NT2/D1 (cell line): ENCODE data around the gene ERCC6L2.

Experiments
- DNase-seq: peaks from one replicate; pipeline ENCODE4 v3.0.0-alpha.2; 2011; ENCODE audit warnings: low read depth, low spot score
- H3K27me3 ChIP-seq: 2 replicates; pipeline ENCODE4 v1.6.0; 2011; ENCODE audit warnings: mild to moderate bottlenecking; ENCODE audit not compliant: insufficient read length, insufficient read depth
- H3K36me3 ChIP-seq: 2 replicates; pipeline ENCODE4 v1.6.1; 2011; ENCODE audit warnings: mild to moderate bottlenecking, low read length, mixed read lengths; ENCODE audit not compliant: insufficient read depth, insufficient read length
- H3K4me1 ChIP-seq: 2 replicates; pipeline ENCODE4 v1.5.1; 2011; ENCODE audit not compliant: insufficient read depth, insufficient read length
- H3K4me3 ChIP-seq: 2 replicates; pipeline ENCODE4 v1.5.1; 2011; ENCODE audit warnings: low read depth; ENCODE audit not compliant: insufficient read length
- H3K9ac ChIP-seq: 2 replicates; pipeline ENCODE4 v1.6.0; 2011; ENCODE audit warnings: low read depth; ENCODE audit not compliant: insufficient read length
- H3K9me3 ChIP-seq: 2 replicates; pipeline ENCODE4 v1.5.1; 2011; ENCODE audit warnings: mild to moderate bottlenecking, low read length; ENCODE audit not compliant: insufficient read depth
- SUZ12 ChIP-seq: IDR thresholded peaks from 2 replicates; pipeline ENCODE4 v1.6.1; 2011; ENCODE audit not compliant: insufficient read length, insufficient read depth; ENCODE audit errors: extremely low read depth
- YY1 ChIP-seq: IDR thresholded peaks from 2 replicates; pipeline ENCODE4 v1.6.1; 2011; ENCODE audit not compliant: insufficient read length, insufficient read depth
- ZNF274 ChIP-seq: IDR thresholded peaks from 2 replicates; pipeline ENCODE4 v1.6.1; 2011; ENCODE audit warnings: mild to moderate bottlenecking, low read depth, low read length

The ERCC6L2 gene

DNA sequence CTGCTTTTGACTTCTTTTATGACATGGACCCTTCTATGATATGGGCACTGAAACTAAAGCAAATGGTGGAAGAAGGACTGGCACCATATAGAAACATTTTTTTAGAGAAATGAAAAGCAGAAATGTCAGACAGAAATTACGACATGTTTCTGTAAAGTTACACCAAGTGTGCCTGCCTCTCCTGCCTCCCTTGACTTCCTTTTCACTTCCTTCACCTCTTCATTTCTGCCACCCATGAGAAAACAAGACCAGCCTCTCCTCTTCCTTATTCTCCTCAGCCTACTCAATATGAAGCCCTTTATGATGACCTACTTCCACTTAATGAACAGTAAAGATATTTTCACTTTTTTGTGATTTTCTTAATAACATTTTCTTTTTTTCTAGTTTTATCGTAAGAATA is 44.5 kb downstream of the ERCC6L2 start:
- H3K4me1 ChIP-seq, result no peaks in the 10 kb centered on the region
- no peak overlapping the region for H3K9ac ChIP-seq
- H3K9me3 ChIP-seq, result peaks cover 8% of the 10 kb centered on the region
- H3K36me3 ChIP-seq, result peaks cover 75% of the 10 kb centered on the region
- DNase-seq, result no peak
- no peak for TF ChIP-seq SUZ12
- TF ChIP-seq ZNF274, result no peak
- no peak for TF ChIP-seq YY1
- no peak overlapping the region for H3K4me3 ChIP-seq
- no peaks in the 10 kb centered on the region for H3K27me3 ChIP-seq

DNA sequence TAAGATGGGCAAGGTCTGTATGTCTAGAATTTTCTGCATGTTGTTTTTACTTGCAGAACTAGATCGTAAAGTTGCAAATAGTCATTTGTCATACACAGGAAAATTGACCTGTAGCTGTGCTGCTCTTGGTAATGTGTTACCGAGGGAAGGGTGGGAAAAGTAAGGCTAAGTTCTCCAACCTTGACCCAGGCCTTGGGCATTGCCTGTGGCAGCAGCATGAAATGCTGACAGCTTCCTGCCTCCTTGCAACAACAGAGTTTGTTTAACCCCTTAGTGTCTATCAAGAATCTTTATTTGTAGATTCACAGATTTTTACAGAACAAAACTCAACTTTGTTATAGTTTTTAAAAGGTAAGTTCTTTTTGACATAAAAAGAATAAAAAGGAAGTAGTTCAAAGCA is 48.3 kb downstream of the ERCC6L2 start:
- H3K9me3 ChIP-seq, result peaks cover 8% of the 10 kb centered on the region
- H3K4me3 ChIP-seq, result no peak overlapping the region
- no peaks in the 10 kb centered on the region for H3K4me1 ChIP-seq
- peaks cover 67% of the 10 kb centered on the region for H3K36me3 ChIP-seq
- no peaks in the 10 kb centered on the region for H3K27me3 ChIP-seq
- no peak overlapping the region for H3K9ac ChIP-seq
- TF ChIP-seq YY1 (no peak), ZNF274 (no peak), SUZ12 (no peak)
- no peak for DNase-seq

DNA sequence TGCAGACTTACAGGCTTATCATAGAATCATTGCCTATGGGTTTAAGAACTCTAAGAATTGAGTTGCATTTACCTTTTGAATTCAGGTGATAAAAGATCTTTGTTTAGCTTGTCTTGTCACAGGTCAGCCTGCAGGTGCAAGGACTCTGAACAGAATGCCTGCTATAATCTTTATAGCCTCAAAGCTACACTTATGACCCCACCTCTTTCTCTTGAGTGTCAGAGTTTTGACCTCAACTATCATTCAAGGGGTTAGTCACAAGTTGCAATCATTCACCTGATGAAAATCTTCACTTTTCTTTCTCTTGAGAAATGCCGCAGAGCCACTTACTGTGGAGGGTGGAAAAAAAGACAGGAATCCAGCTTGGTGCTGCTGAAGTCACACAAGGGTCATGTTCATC is 49.5 kb downstream of the ERCC6L2 start:
- Histone ChIP-seq H3K9ac (no peak overlapping the region), H3K4me1 (no peaks in the 10 kb centered on the region), H3K27me3 (no peaks in the 10 kb centered on the region), H3K36me3 (peaks cover 67% of the 10 kb centered on the region), H3K9me3 (peaks cover 8% of the 10 kb centered on the region), H3K4me3 (no peak overlapping the region)
- no peak for TF ChIP-seq YY1
- no peak for TF ChIP-seq SUZ12
- no peak for TF ChIP-seq ZNF274
- DNase-seq, result no peak

DNA sequence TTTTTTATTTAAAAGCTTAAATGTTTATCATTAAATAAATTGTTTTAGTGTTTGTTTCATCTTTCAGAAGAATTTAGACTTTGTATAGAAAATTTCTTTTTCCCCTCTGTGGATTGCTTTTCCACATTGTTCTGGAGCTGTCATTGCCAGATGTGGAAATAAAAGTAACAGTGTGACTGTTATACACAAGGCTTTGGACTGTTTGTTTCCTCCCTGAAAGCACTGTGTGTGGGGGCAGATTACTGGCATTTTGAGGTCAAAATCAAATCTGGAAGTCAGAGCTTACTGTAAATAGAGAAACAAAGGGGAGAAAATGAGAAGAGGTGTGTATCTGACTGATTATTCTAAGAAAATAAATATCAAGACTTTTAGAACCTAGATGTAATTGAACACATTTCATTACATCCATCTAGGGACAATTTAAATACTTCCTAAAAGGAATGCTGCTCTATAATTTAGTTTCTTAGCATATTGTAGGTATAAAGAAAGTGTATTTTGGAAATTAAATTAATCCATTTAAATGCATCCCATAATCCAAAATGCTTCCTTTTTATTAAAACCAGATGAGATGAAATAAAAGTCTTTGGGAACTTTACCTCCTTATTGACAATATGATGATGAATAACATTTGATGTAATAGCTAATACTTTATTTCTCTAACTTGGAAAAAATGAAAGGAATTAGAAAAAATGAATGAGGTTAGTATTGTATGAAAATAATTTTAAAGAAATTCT is 51.9 kb downstream of the ERCC6L2 start:
- no peak for TF ChIP-seq YY1
- TF ChIP-seq ZNF274, result no peak
- no peak for TF ChIP-seq SUZ12
- DNase-seq, result no peak

DNA sequence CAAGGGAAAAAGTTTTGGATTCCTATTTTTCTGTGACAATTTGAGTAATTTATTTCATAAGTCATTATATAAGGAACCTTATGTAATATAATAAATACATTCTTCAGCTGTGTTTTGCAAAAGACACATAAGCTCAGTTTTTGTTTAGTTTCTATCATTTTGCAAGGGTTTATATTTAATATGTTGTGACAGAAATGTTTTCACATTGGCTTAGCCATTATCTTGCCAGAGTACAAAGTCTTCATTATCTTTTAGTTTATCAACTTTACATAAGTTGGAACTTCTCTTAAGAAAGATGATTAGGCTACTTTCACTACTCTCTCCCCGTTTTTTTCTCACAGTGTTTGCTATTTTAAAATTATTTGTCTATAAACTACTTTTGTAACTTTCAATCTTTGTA is 54.8 kb downstream of the ERCC6L2 start:
- no peaks in the 10 kb centered on the region for H3K9me3 ChIP-seq
- no peaks in the 10 kb centered on the region for H3K27me3 ChIP-seq
- H3K9ac ChIP-seq, result no peak overlapping the region
- DNase-seq, result no peak
- H3K4me3 ChIP-seq, result no peak overlapping the region
- no peak for TF ChIP-seq SUZ12
- TF ChIP-seq ZNF274, result no peak
- no peak for TF ChIP-seq YY1
- no peaks in the 10 kb centered on the region for H3K4me1 ChIP-seq
- peaks cover 61% of the 10 kb centered on the region for H3K36me3 ChIP-seq

More for the DNA sequence above, 51.9 kb downstream of the ERCC6L2 start:
- Histone ChIP-seq H3K9ac (no peak overlapping the region), H3K4me1 (no peaks in the 10 kb centered on the region), H3K4me3 (no peak overlapping the region), H3K36me3 (peaks cover 67% of the 10 kb centered on the region), H3K27me3 (no peaks in the 10 kb centered on the region), H3K9me3 (peaks cover under 1% of the 10 kb centered on the region; the same call in 1 of the 2 replicates)

DNA sequence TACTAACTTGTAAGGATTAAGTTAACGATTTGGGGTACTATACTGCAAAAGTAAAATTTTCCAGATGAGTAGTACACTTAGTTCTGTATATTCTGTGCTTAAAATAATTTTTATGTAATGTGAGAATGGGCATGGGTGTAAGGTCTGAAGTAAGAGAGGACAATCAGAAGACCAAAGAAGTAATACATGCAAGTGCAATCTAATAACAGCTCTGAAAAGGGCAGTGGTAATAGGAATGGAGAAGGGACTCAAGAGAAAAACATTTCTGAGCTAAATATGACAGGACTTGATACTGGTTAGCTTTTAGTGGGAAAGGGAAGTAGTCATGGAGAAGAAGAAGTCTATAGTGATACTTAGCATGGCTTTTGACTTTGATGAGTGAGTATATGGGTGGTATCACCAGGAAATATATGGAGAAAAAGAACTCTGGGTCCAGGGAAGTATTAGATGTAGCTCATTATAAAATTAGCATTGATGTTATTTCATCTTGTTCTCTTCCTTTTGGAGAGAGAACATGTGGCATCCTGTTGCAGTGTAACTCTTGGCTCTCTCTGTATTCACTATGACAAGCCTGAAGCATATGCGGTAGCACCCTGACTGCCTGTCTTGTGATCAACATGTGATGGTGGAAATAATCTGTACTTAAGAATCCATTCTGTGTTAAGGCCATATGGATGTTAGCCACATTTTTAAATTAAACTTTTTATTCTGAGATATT is 60.5 kb downstream of the ERCC6L2 start:
- H3K27me3 ChIP-seq, result no peaks in the 10 kb centered on the region
- 0 out of 2 replicates have a peak, but pooled peaks cover 8% of the 10 kb centered on the region for H3K9me3 ChIP-seq
- H3K9ac ChIP-seq, result no peak overlapping the region
- TF ChIP-seq ZNF274 (no peak), YY1 (no peak), SUZ12 (no peak)
- no peak for DNase-seq
- no peak overlapping the region for H3K4me3 ChIP-seq
- H3K4me1 ChIP-seq, result no peaks in the 10 kb centered on the region
- H3K36me3 ChIP-seq, result peaks cover 41% of the 10 kb centered on the region

DNA sequence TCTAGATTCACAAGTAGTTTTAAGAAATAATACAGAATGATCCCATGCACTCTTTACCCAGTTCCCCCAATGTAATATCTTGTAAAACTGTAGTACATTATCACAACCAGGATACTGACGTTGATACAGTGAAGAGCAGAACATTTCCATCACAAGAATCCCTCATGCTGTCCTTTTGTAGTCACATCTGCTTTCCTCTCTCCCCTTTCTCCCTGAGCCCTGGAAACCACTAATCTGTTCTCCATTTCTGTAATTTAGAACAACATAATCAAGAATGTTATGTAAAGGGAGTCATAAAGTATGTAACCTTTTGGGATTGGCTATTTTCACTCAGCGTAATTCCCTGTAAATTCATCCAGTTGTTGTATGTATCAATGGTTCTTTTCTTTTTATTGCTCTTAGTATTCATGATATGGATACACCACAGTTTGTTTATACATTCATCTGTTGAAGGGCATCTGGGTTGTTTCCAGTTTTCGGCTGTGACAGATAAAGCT is 61.1 kb downstream of the ERCC6L2 start:
- Histone ChIP-seq H3K9ac (no peak overlapping the region), H3K9me3 (0 out of 2 replicates have a peak, but pooled peaks cover 8% of the 10 kb centered on the region), H3K4me1 (no peaks in the 10 kb centered on the region), H3K36me3 (peaks cover 46% of the 10 kb centered on the region), H3K27me3 (no peaks in the 10 kb centered on the region), H3K4me3 (no peak overlapping the region)
- DNase-seq, result no peak
- TF ChIP-seq SUZ12, result no peak
- TF ChIP-seq YY1, result no peak
- TF ChIP-seq ZNF274, result no peak
